ENCODE data around the gene MYO3A.

DNA sequence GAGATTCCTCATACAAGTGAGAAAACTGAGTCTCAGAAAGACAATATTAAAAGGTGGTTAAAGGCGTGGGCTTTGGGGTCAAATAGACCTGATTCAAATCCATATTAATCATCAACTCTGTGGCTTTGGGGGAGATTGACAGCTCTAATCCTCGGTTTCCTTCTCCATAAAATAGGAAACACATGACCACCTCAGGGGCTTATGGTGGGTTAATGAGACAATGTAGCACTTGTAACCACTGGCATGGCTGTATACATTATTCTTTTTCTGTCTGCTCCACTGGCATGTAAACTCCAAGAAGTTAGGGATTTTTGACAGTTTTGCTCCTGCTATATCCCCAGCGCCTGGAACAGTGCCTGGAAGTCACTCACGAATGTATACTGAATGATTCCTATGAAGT, 161.8 kb downstream of the MYO3A start:
- no peak for TF ChIP-seq POLR2AphosphoS5 (IDR thresholded peaks at IDR 0.05; ENCODE audit: borderline replicate concordance, low read depth, low read length)
- no peak for TF ChIP-seq EZH2 (IDR thresholded peaks at IDR 0.05)

Measured in SK-N-MC (cell line).